T-helper 2 cell treated with Interferon-gamma antibody and Interleukin-4, amounts not matched to agents 100 ng/mL and 5 ng/mL, for 36 hours (primary cell): Measurements from ENCODE around the gene USO1. TPM values are rescaled to one million over a fixed set of nuclear protein-coding genes. Genes with fewer than 3 reads are reported as not detected.
"Not testable (repeated sequence)": the region's sequence is repeated elsewhere in the genome, so short reads cannot be mapped to it uniquely, and the experiment has no call there.

ENCODE experiments used
- intact Hi-C: fragments of 100-400 bp; cut with micrococcal nuclease; formaldehyde crosslinking; loops from one replicate; pipeline ENCODE4 v1.15.1; 2023
- total RNA-seq: library from RNA; stranded (reverse); gene quantifications from 2 replicates; pipeline ENCODE4 v1.2.3, GENCODE V29; 2022

The USO1 gene
- total RNA-seq, 1 donor from 2014 or later = 49.3 TPM

DNA sequence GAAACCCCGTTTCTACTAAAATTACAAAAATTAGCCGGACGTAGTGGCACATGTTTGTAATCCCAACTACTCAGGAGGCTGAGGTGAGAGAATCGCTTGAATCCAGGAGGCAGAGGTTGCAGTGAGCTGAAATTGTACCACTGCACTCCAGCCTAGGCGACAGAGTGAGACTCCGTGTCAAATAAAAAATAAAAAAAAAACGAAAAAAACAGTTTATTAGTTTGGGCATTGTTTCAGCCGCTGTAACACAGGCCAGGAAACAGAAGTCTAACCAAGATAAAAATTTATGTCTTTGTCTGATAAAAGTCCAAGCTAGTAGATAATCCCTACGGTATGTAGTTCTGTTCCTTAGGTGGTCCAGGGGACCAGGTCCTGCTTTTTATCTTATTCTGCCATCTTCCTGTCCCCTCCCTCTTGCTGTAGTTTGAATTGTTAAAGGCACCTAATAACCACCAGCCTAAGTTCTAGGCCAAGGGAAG, 21.4 kb downstream of the USO1 start:
- intact Hi-C loops = no loop called here

DNA sequence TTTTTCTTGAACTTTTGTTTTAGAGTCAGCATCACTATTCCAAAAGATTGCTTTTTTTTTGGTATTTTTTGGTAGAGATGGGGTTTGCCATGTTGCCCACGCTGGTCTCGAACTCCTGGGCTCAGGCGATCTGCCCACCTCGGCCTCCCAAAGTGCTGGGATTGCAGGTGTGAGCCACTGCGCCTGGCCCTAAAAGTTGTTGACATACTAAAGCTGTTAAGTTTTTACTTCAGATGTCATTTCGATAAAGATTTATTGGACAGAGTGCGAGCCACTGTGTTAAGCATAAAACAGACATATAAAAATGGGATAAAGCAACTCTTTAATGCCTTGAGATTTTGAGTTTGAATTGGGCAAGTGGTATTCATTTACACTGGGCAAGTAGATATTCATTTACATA, 28.3 kb downstream of the USO1 start:
- intact Hi-C loops = no loop called here

DNA sequence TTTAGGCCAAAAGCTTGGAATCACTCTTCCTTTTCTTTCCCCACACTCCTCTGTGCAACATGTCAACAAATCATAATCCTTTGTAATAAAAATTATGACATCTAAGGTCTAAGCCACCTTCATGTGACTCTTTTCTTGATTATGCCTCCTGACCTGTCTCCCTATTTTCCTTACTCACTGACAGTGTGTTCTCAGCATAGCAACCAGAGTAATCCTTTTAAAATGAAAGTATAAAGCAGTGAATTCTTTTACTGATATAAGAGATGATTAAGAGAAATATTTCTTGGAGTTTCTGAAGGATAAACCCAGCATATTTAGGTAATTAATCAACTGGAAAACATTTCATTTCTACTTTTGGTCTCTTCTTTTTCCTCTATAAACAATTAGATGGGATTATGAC, 44.7 kb downstream of the USO1 start:
- intact Hi-C loops = no loop called here

DNA sequence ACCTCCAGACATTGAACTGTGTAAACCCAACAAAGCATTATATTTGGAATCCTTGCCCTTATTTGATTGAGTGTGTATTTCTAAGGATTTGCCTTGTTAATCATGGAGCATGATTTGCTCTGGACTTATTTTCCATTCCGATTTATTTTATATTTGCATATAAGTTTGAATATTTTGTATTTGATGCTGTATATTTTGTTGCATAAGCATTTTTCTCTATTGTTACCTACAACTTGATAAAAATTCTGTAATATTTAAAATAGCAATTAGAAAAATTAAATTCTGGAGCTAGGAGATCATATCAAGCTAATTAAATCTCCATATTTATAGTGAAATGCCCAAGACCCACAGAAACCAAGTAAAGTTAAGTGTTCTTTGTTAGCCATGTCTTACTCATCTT, 47.2 kb downstream of the USO1 start:
- intact Hi-C loops = no loop called here

DNA sequence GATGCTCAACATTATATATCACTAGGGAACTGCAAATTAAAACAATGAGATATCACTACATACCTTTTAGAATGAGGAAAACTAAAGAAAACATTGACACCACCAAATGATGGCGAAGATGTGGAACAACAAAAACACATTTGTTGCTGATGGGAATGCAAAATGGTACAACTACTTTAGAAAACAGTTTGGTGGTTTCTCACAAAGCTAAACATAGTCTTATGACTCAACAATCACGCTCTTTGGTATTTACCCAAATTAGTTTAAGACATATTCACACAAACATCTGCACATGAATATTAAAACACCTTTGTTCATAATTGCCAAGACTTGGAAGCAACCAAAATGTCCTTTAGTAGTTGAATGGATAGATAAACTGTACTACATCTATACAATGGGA, 53.2 kb downstream of the USO1 start:
- intact Hi-C loops = no loop called here

DNA sequence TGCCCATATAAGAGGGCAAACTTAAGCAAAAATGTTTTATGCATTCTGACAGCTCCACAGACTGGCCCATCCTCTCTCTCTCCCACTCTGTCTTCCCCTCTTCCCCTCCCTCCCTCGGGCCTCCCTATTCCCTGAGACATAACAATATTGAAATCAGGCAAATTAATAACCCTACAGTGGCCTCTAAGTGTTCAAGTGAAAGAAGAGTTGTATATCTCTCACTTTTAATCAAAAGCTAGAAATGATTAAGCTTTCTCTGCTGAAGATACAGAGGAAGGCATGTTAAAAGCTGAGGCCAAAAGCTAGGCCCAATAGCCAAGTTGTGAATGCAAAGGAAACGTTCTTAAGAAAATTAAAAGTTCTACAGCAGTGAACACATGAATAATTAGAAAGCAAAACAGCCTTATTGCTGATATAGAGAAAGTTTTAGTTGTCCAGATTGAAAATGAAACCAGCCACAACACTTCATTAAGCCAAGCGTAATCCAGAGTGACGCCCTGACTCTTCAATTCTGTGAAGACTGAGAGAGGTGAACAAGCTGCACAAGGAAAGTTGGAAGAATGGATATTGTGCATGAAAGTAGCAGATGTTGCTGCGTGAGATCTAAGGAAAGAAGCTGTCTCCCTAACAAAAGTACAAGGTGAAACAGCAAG, 54.9 kb downstream of the USO1 start:
- intact Hi-C loops = no loop called here

DNA sequence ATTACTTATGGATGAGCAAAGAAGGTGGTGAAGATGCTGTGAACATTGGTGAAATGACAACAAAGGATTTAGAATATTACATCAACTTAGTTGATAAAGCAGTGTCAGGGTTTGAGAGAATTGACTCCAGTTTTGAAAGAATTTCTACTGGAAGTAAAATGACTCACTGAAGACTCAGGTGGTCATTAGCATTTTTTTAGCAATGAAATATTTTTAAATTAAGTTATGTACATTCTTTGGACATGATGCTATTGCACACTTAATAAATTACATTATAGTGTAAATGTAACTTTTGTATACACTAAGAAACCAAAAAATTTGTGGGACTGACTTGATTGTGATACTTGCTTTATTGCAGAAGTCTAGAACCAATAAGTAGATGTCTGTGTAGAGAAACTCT, 56.9 kb downstream of the USO1 start:
- intact Hi-C loops = no loop called here

DNA sequence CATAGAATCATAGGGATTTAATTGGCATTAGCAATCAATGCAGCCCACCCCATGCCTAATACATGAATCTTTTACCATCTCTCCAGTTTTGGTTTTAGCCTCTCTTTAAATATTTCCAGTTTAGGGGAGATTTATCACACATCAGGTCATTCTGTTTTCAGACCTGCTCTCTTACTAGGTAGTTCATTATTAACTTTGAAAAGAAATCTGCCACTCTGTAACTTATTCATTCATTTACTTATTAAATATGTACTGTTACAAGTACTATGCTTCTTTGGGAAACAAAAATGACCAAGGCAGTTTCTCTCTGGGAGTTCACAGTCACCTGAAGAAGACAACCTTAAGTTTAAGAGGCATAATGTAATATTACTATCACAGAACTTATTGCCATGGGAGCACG, 62.1 kb downstream of the USO1 start:
- intact Hi-C loops = no loop called here

DNA sequence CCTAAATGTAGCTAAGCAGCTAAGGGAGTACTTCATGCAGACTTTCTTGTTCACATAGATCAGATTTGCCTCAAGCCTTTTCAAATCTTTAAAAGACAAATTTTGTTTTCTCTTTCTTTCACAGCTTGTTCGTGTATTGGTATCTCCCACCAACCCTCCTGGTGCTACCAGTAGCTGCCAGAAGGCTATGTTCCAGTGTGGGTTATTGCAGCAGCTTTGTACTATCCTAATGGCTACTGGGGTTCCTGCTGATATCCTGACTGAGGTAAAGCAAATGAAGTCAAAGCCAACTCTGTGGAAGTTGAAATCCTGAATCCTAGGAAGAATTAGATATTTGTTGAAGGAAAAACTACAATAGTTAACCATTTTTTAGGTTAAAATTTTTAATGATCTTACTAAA, 62.6 kb downstream of the USO1 start:
- intact Hi-C loops = no loop called here

DNA sequence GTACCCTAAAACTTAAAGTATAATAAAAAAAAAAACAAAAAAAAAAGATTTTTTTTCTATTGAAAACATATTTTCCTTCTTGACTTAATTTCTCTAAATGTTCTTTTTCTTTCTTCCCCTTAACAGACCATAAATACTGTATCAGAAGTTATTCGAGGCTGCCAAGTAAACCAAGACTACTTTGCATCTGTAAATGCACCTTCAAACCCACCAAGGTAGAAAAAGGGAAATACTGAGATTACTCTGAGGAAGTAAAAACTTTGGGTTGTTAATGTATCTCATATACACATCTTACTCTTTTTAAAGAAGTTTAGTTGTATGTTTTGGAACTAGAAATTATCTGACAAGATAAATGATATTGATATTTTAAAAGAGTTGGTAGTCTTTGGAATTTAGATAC, 65.6 kb downstream of the USO1 start:
- intact Hi-C loops = no loop called here

DNA sequence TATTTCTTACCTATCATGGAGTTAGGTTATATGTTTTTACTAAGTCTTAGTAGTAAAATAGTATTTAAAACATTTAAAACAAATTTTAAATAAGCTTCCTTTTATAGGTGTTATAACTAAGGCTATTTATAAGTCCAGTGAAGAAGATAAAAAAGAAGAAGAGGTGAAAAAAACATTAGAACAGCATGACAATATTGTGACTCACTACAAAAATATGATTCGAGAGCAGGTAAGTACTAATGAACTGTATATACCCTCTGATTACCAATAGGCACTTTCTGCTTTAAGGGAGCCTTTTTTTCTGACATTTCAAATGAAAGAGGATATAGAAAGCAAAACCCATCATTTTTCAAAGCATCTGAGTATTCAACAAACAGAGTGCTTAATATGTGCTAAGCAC, 76.6 kb downstream of the USO1 start:
- intact Hi-C loops = no loop called here

DNA sequence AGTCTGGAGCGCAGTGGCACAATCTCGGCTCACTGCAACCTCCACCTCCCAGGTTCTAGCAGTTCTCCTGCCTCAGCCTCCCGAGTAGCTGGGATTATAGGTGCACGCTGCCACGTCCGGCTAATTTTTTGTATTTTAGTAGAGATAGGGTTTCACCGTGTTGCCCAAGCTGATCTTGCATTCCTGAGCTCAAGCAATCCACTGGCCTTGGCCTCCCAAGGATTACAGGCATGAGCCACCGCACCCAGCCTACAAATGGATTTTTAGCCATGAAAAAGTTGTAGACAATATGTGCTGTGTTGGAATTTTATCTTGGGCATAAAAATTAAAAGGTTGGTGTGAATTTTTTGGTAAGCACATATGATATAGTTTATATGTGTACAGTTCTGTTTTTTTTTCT, 81.7 kb downstream of the USO1 start:
- intact Hi-C loops = not testable (repeated sequence)

DNA sequence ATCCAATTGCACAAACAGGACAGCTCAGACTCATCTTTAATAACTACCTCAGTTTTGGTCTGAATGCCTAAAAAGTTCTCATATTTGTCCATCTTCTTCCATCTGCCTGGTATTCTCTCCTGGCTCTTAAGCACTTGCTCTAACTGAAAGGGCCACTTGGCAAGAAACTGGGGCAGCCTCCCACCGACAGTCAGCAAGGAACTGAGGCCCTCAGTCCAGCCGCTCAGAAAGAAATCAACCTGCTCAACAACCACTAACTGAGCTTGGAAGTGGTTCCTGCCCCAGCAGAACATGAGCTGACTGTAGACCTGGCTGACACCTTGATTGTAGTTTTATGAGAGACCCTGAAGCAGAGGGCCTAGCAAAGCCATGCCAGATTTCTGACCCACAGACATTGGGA, 93.5 kb downstream of the USO1 start:
- intact Hi-C loops = no loop called here

DNA sequence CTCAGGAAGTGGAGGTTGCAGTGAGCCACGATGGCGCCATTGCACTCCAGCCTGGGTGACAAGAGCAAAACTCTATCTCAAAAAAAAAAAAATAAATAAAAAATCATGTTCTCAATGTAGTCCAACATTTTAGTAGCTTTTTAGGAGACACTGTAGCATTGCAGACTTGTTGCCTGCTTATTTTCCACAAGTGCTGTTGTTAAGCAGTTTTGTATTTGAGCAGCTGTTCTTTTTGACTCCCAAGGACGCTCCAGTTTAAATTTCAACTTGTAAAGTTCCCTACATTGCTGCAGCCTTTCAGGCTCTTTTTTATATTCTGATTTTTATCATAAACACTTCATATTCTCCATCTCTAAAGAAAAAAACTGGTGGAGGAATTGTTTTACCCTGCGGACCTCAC, 94.7 kb downstream of the USO1 start:
- intact Hi-C loops = no loop called here

DNA sequence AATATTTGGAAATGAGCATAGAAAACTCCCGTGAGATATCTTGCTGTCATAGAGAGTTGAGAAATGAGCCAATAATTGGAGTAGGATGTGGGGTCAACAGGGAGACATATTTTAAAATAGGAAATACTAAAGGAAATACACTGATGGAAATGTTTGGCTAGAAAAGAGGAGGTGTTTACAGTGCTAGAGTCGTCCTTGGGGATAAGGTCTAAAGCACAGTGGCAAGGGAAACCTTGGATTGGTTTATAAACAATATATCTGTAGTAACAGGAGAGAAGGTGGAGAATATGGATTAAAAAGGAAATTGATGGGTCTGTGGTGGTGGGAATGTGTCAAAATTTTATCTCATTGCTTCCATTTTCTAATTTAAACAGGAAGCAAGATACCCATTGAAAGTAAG, 95.8 kb downstream of the USO1 start:
- intact Hi-C loops = no loop called here

DNA sequence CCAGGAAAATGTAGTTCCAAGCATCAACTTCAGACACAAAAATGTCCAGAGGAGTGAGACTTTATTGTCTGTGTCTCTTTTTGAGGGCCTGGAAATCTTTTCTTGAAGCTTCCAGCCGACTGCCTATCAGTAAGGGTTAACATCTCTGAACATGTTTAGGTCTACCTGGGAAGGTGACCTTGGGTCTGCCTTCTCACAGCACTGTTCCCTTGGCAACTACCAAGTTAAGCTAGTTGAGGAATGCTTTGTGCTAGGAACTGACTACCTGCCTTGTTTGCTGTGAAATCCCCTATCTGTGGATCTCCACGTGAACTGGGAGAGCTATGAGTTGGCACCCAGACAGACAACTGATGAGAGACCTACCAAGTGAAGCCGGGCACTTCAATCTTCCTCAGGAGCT, 96.3 kb downstream of the USO1 start:
- intact Hi-C loops = no loop called here

DNA sequence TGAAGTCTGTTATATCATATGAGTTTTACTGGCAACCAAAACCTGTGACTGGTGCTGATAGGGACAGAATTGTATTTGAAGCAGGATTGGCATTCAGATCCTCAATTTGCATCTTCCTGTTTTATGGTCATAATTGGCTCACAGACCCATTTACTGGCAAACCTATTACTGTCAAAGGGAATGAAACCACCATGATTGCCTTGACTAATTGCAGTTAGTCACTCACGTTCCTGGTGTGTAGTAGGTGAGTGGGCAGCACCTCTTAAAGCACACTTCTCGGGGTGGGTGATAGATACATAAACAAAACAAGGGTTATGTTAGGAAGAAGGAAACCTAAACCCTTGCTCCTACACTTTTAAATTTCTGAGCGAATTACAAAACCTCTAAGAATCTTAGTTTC, 96.8 kb downstream of the USO1 start:
- intact Hi-C loops = no loop called here

DNA sequence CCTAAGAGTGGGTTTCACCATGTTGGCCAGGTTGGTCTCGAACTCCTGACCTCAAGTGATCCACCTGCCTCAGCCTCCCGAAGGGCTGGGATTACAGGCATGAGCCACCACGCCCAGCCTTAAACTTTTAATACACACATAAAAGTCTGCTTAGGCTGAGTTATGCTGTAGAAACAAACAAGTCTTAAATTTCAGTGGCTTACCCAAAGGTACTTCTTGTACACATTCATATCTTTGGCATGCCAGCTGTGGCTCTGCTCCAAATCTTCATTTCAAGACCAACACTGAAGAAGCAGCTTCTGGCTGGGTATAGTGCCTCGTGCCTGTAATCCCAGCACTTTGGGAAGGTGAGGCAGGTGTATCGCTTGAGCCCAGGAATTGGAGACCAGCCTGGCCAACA, 97.6 kb downstream of the USO1 start:
- intact Hi-C loops = no loop called here

DNA sequence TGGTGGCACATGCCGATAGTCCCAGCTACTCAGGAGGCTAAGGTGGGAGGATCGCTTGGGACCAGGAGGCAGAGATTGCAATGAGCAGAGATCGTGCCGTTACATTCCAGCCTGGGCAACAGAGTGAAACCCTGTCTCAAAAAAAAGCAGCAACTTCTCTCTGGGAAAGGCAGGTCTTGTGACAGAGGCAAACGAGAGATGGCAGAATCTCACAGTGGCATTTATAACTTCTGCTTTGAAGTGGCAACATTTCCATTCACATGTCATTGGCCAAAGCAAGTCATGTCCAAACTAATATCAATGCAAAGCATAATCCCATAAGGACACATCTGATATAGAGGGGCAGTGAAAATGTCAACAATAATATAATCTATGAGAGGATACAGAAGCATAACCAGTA, 98.0 kb downstream of the USO1 start:
- intact Hi-C loops = no loop called here

DNA sequence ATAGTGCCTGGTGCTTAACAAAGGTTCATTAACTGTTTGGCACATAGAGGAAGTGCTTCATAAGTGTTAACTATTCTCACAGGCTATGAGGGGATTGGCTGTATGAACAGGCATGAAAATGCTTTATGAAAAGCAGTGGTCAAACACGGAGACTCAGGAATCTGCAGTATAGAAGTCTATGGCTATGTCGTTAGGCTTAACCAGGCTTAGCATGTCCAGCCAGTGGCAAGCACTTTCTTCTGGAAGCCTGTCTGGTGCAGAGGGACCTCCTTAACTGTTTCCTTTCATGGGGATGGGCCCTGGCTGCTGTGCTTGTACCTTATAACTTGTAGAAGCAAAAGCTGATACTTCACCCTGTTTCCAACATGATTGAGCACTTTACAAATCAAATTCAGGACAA, 99.4 kb downstream of the USO1 start:
- intact Hi-C loops = no loop called here

DNA sequence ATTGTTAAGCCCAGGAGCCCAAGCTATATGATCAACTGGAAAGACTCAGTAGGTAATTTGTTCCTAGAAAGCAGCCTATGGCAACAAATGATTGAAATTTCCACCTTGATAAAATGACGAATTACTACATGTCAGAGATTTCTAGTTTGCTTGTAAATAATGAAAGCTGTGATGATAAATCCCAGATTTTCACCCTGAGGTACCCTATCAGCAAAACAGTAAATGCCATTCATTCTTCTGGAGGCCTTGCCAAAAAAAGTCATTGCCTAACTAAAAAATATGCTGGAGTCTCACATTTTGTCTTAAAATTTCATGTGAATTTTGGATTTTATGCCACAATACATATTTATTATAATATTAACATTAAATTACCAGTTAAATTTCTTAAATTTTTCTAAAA, 106.5 kb downstream of the USO1 start:
- intact Hi-C loops = no loop called here

DNA sequence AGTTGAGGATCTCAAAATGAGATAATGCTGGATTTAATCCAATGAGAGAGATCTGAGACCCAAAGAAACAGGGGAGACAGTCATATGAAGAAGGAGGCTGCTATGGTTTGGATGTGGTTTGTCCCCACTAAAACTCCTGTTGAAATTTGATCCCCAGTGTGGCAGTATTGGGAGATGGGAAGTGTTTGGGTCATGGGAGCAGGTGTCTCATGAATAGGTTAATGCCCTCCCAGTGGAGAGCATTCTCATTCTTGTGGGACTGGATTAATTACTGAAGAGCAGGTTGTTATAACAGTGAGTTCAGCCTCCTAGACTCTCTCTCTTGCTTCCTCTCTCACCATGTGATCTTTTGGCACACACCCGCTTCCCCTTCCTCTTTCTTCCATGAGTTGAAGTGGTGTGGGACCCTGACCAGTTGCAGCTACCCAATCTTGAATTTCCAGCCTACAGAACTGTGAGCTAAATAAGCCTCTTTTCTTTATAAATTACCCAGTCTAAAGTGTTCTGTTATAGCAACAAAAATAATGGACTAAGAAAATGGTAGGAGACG, 107.6 kb downstream of the USO1 start:
- intact Hi-C loops = no loop called here

DNA sequence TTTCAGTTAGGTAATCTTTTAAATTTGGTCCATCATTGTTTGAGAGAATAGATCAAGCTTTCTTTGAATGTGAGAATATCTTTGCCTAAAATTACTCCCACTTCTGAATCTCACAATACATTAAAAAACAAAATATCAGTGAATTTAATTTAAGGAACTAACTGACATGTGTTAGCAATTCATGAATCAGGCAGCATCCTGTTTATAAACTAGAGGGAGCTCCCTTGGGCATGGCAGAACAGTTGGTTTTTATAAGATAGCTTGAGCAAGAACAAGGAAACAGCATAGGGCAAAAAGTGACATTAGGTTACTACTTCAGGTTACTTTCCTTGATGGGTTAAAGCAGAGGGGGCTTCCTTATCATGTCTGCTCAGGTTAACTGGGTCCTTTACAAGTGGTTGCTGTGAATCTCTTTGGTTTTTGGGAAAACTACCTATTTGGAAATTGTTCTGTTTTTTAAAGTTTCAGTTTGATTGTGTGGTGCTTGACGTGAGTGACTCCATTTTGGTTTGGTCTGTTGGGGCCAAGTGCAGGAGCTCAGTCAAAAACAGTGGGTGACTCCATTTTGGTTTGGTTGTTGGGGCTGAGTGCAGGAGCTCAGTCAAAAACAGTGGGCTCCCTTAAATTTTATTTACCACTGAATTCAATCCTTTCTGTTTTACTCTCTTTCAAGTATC, 109.9 kb downstream of the USO1 start:
- intact Hi-C loops = no loop called here
